ENCODE data around the gene FBXO31.
A peak's percentile ranks its signal among the peaks of the same experiment; 100 is the strongest.
"Not testable (repeated sequence)": the region's sequence is repeated elsewhere in the genome, so short reads cannot be mapped to it uniquely, and the experiment has no call there.

FBXO31 gene

DNA sequence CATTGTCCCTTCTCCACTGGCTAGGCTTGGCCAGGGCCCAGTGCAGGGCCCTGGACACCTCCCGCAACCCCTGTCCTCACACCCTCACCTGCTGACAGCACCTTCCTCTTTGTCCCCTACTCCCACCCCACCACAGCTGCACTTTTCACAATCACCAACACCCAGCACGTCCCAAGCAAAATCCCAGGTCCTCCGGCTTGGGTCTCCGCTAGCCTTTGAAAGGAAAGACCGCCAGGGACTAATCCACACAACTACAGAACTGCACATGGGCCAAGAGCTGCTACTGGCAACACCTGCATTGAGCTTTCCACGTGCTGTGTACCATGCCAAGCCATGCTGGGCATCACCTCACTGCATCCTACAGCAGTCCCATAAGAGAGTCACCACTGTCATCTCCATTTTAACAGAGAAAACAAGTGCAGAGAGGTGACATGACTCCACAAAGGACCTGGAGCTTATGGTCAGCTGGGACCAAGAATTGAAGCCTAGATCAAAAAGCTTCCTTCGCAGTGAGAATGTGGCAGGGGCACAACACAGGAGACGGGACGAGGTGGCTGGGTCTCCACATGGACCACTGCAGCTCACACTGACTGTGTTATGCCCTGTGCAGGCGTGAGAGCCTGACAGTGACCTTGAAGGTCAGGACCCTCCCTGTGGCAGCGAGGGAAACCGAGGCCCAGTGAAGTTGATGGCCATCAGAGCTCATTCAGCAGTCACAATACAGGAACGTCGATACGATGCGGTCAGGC, 22.5 kb downstream of the FBXO31 start:
- no peak for DNase-seq

- no peak for DNase-seq
Observed at GRCh38 chr16:87359121-87359520, 24.5 kb downstream of the FBXO31 start.

GRCh38 chr16:87358696-87359095, 24.9 kb downstream of the FBXO31 start:
- DNase-seq: no peak

DNA sequence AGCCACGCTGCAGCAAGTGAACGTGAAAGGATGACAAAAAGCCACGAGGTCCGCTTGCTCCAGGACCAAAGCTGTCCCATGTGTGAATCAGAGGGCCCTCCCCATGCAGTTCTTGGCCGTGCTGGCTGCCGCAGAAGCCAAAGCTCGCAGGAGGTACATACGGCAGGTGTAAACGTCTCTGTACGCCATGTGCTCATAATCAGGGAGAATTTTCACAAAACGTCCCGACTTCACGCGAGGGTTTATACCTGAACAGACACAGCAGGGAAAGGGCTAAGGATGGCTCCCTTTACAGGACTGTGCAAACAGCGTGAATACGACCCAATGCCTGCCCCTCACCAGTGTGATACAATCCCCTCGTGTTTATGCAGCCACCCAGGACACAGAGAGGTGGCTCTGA, 25.3 kb downstream of the FBXO31 start:
- DNase-seq: no peak

GRCh38 chr16:87356491-87356853, 27.1 kb downstream of the FBXO31 start:
- DNase-seq: no peak

- no peak for DNase-seq
Observed at GRCh38 chr16:87353613-87354012, 30.0 kb downstream of the FBXO31 start.

- no peak for DNase-seq
Observed at GRCh38 chr16:87352818-87353217, 30.8 kb downstream of the FBXO31 start.

- DNase-seq: no peak
Observed at GRCh38 chr16:87351320-87351698, 32.3 kb downstream of the FBXO31 start.

- DNase-seq: no peak
Observed at GRCh38 chr16:87350681-87351319, 32.8 kb downstream of the FBXO31 start.

DNA sequence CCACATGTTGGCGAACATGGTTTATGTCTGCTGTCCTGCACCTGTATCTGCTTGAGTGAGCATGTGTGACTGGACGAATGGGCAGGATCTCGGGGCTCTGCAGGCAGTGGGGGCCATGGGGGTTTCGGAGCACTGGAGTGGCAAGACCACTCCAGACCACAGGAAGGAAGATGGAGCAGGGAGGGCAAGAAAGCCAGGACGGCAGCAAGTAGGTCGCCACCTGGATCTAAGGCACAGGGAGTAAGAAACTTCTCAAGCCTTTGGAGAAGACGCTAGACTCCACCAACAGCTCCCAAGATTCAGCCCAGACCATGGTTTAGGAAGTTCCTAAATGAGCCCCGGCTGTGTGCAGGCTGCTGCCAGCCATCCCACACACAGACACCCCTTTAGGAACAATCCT, 33.5 kb downstream of the FBXO31 start:
- no peak for DNase-seq

DNA sequence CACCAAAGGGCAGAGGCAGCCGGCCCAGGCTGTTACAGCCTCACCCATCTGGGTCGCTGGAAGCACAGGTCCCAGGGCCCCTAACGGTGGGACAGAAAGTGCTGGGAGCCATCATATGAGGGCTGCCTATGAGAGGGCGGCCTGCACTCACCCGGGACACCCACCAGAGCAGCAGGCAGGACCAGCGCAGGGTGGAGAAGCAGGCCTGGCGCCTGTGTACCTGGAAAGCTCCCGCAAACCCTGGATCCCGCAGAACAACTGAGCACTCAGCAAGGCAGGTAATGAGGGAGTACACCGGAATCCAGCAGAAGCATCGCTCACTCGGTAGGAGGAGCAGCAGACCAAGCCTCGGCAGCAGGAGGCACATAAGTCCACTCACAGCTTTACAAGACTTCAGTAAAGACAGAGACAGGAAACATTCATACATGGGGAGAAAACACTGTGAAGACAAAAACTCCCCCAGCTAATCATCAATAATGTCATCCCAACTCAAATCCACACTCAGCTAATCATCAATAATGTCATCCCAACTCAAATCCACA, 34.9 kb downstream of the FBXO31 start:
- no peak for DNase-seq

GRCh38 chr16:87347932-87348615, 35.5 kb downstream of the FBXO31 start:
- DNase-seq: no peak

DNA sequence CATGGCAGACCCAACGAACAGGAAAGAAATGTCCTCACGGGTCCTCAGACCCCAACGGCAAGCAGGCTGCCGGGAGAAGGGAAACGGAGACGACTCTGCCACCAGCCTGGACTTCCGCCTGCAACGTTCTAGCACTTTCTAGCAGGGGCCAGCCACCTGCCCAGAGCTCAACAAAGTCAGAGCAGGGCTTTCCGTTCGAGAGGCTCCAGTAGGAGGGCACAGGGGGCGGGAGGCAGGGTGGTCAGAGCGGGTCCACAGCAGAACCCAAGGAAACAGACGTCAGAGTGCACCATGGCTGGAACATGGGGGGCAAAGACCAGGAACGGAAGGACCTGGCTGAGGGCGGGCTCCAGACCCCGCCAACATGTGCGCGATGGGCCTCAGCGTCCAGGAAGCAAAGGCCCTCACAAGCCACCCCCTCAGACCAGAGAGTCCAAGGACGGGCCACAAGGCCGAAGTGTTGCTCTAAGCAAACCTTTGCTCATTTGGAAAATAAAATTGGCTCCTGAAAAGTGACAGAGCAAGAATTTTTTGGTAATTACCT, 37.0 kb downstream of the FBXO31 start:
- DNase-seq: no peak

DNA sequence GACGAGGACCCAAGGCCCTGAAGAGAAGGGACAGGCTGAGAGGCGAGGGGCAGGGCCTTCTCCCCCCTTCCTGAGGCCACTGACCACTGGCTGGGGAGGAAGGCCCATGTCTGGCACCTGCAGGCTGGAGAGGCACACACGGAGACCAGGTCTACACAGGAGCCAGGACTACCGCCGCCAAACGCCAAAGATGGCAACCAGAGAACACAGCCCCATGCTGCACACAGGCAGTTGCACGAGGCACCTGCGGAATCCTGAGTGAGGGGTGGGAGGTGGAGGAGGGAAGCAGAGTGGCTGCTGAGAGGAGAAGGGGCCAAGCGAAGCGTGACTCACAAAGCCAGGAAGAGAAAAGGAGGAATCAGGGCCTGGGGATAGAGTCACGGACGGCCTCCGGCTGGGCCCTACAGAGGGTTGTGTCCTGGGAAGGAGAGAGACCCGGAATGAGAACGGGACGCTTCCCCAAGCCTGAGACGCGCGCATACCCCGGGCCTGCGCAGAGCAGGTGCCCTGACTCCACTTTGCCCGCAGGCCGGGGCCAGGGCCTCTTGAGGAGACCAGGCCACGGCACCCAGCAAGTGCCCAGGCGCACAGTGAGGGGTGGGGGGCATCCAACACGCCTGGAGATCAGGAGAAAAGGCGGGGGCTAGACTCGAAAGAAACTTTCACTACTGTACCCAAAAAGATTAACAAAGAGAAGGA, 37.7 kb downstream of the FBXO31 start:
- DNase-seq: no peak

- DNase-seq: peak; percentile 67
Observed at GRCh38 chr16:87344931-87345631, 38.5 kb downstream of the FBXO31 start.

GRCh38 chr16:87344165-87344930, 39.2 kb downstream of the FBXO31 start:
- DNase-seq: no peak

DNA sequence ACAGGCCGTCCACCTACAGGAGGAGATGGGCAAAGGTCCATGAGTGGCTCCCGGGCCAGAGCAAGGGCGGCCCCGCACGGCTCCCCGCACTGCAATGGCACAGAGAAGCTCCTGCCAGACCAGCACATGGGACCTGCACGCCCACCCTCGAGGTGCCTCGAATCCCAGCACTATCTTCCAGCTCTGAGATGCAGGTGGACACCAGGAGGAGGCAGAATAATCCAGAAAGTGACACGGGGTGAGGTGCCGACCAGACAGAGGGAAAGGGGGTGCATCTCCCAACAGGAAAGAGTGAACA, 39.9 kb downstream of the FBXO31 start:
- no peak for DNase-seq

- DNase-seq: no peak
Observed at GRCh38 chr16:87342978-87343752, 40.4 kb downstream of the FBXO31 start.

GRCh38 chr16:87342504-87342903, 41.1 kb downstream of the FBXO31 start:
- DNase-seq: no peak

DNA sequence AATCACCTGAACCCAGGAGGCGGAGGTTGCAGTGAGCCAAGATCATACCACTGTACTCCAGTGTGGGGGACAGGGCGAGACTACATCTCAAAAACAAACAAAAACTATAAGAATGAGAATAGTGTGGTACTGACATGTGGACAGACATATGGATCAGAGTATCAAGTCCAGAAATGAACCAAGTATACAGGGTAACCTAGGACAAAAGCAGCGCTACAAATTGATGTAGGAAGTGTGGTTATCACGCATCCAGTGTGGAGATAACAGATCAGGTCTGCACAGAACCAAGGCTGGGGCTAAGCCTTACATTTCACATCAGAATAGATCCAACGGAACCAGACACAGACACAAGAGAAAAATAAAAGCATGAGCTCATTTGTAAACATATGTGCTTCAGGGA, 43.4 kb downstream of the FBXO31 start:
- no peak for DNase-seq

DNA sequence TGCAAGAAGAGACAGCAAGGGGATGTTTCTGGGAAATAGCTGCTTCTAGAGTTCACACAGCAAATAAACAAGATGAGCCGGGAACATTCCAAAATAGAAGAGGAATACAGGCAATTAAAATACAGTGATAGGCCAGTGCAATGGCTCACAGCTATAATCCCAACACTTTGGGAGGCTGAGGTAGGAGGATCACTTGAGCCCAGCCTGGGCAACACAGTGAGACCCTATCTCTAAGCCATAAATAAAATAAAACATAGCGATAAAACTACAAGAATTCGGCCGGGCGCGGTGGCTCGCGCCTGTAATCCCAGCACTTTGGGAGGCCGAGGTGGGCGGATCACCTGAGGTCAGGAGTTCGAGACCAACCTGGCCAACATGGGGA, 43.9 kb downstream of the FBXO31 start:
- DNase-seq: not testable (repeated sequence)

Data from CD4-positive, alpha-beta T cell treated with Interleukin-10 for 1 hour (primary cell).